HG02610 (cell line): ENCODE measurements around the gene MACROD1.

ENCODE experiments used
- ATAC-seq: cut with Tn5 transposase; IDR thresholded peaks from one replicate; pipeline ENCODE4 v1.9.1; 2021; ENCODE audit warnings: mild to moderate bottlenecking, moderate library complexity; ENCODE audit not compliant: unreplicated experiment

The MACROD1 gene, protein sequence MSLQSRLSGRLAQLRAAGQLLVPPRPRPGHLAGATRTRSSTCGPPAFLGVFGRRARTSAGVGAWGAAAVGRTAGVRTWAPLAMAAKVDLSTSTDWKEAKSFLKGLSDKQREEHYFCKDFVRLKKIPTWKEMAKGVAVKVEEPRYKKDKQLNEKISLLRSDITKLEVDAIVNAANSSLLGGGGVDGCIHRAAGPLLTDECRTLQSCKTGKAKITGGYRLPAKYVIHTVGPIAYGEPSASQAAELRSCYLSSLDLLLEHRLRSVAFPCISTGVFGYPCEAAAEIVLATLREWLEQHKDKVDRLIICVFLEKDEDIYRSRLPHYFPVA

DNA sequence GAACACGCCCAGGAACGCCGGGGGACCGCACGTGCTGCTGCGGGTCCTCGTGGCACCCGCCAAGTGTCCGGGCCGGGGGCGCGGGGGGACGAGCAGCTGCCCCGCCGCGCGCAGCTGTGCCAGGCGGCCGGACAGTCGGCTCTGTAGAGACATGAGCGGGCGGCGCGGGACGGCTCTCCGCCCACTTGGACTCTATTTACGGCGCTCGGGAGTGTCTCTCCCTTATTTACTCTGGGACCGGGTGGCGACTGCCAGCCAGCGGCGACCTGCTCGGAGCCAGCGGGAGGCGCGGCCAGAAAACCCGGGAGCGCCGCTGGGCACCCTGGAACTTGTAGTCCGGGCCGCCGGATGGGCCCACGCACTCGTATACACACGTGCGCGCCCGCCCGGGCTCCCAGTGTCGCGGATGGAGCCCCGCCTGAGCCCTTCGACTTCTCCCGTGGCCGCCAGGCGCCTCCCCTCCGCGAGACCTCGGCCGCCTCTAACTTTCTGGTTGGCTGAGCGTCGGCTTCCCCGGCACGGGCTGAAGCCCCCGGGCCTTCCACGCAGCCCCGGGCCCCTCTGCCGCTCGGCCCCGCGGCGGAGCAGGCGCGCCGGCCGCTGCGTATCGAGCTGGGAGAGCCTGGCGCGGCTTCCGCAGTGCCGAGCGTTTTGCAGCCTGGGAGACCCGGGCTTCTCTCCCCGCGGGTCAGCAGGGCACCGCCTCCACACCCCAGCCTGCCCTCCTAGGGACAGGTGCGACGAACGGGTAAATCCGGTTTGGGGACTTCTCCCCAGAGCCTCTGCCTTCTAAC, at the start of gene MACROD1:
Gene MACROD1, minus strand, starts transcription at position 272 of the 794 bp plus-strand sequence. Its CDS starts 119 bp downstream, at position 153.
- peak; percentile 74 for ATAC-seq

DNA sequence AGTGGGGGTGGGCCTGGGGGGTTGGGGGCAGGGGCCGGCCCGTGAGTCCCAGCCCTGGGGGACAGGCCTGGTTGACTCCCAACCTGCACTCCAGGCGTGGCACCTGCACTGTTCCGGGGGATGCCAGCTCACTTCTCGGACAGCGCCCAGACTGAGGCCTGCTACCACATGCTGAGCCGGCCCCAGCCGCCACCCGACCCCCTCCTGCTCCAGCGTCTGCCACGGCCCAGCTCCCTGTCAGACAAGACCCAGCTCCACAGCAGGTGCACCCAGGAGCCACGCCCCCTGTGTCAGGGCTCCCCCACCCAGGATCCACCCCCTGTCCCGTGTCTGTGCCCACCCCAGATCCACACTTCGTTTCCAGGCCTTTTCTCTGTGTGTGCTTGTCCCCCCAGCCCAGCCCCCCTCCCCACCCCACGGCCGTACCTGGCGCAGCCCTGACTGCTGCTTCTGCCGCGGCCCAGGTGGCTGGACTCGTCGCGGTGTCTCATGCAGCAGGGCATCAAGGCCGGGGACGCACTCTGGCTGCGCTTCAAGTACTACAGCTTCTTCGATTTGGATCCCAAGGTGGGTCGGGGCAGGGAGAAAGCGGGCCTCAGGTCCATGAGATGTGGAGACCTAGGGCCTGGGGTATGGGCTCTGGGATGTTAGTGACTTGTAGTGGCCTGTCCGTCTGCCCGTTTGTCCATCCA, 45.4 kb upstream of the MACROD1 start:
- no peak for ATAC-seq

DNA sequence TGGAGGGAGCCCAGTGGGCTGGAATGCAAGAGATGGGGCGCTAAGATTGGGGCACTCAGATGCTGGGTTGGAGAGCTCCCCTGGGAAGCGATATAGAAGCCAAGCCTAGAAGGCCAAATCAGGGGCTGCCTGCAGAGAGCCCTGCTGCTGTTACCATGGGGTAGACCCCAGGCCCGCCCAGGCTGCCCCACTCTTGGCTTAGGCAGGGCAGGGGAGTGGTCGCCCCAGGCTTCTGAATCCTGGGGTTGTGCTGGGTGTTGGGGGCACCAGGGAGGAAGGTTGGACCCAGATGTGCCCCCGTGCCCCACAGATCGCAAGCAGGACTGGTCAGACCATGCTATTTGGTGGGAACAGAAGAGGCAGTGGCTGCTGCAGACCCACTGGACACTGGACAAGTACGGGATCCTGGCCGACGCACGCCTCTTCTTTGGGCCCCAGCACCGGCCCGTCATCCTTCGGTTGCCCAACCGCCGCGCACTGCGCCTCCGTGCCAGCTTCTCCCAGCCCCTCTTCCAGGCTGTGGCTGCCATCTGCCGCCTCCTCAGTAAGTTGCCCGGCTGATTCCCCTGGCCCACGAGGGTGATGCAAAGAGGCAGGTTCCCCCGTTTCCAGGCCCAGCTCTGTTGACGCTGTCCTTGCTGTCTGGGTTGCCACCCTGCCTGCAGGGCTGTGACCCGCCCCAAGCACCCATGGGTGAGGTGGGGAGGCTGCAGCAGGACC, 44.5 kb upstream of the MACROD1 start:
- ATAC-seq, result no peak

DNA sequence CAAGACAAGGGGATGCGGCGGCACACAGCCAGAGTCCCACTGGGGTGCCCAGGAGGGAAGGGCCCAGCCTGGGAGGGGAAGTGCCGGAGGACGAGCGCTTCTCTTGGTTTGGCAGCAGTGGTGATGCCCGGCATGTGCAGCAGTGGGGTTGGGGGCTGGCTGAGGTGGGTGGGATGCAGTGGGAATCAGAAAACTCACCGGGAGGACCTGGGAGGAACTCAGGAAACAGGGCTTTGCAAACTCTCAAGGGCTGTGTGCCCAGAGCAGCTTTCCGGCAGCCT, 43.6 kb upstream of the MACROD1 start:
- no peak for ATAC-seq

DNA sequence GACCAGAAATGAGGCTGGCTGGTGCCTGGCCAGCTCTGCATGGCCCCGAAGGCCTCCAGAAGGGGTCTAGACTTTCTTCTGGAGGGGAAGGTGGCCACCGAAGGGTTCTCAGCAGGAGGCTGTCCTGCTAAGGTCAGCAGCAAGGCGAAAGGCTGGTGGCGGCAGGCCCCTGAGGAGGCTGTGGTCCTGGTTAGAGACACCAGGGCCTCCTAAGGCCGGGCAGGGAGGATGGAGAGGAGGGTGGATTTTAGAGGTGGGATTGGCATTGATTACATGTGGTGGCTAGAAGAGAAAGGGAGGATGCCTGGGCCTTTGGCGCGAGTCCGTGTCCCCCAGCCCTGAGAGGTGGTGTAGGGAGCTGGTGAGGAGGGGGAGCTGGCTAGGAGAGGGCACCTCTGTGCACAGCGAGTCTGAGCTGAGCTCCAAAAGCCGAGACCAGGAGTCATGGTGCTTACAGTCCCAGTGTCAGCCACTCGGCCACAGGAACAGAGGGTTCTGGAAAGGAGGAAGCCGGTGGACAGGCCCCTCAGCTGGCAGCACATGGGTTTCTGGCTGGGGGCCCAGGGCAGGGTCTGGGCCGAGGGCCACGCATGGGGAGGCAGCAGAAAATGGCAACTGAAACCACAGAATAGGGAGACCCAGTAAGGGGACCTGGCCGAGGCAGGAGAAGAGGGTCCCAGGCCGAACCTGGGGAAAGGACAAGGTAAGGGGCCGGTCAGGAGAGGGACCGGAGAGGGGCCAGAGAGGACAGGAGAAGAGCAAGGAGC, 43.1 kb upstream of the MACROD1 start:
- ATAC-seq, result no peak

DNA sequence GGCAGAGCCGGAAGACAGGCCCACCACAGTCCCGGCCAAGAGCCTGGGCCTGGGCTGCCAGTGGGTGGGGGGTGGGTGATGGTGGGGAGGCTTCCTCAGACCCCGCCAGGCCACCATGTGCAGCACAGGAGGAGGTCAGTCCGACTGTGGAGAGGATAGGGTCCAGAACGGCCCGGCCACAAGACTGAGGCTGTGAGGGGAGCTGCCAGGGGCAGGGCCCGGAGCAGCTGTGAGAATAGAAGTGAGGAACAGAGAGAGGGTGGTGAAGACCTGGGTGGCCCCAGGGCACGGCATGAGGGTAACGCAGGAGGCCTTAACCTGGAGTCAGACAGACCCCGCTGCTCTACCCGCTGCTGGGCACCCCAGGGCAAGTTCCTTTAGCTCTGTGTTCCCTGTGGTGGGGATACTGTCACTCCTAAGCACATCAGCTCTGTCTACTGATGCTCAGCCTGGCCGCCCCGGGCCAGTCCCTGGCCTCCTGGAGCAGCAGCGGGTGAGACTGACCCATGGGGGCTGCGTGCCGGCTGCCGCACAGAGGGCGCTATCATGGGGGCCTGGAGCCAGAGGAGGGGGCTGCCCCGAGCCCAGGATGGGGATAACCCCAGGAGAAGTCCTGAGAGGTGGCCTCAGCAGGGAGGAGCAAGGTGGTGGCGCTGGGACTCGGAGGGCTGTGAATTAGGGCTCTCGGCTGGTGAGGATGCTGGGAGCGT, 42.3 kb upstream of the MACROD1 start:
- peak; percentile 6 for ATAC-seq

DNA sequence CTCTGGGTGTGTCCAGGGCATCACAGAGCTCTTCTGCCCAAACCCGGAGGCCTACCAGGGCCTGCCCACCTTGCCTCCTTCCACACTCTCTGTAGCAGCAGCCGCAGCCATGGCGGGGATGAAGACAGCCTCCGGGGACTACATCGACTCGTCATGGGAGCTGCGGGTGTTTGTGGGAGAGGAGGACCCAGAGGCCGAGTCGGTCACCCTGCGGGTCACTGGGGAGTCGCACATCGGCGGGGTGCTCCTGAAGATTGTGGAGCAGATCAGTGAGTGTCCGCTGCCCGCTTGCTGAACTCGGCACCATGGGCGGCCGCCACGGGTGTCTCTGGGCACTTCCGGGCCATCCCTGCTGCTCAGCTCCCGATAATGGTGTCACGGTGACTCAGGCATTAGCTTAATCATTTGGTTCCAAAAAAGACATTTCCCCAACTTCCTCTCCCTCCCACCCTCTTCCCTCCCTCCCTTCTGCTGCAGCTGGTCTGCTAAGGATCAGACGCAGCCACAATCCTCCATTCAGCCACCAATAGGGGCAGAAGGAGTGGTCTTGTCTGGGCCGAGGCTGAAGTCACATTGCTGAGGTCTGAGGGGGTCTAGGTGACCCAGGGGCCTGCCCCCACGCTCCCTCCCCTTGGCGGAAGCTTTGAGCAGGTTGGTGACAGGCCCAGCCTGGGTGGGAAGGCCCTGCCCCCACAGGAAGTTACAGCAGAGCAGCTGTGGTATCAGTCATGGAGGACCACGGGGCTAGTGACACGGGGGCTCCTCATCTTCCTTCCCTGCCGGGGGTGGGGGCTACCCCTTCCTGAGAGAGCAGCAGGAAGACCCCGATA, 41.6 kb upstream of the MACROD1 start:
- peak; percentile 61 for ATAC-seq

DNA sequence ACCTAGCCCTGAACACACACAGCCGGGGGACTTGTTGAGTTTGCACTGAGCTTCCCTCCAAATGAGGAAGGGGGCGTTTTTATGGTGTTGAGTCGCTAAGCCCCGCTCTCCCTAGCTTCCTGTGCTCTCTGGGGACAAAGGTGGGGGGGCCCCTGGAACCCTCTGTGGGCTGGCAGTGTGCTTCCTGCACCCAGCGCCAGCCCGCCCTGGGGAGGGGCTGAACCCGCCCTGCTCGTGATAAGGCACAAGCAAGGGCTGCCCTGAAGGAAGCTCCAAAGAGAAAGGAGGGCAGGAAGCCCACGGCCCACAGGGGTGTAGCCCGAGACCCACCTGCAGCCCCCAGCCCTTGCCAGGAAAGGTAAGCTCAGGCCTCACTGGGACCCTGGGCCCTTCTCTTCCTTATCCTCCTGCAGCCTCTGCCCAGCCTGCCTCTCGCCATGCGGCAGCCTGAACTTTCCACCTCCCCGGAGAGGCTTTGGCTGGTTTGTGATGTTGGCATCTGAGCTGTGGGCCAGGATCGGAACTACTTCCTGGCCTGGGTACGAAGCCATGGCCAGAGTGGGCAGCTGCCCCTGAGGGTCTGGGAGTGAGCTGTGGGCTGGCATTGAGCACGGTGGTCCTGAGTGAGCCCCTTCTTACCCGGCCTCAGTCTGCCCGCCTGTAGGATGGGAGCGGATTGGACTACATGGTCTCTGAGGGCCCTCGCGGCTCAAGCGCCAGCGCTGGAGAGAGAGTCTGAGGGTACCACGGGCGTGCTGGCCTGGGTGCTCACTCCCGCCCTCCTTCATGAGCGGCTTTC, 40.7 kb upstream of the MACROD1 start, which contains the start of gene FERMT3:
Gene FERMT3, plus strand, starts transcription at position 265 of the 799 bp plus-strand sequence. CDS start 644 bp downstream, outside the sequence.
- peak; percentile 37 for ATAC-seq

DNA sequence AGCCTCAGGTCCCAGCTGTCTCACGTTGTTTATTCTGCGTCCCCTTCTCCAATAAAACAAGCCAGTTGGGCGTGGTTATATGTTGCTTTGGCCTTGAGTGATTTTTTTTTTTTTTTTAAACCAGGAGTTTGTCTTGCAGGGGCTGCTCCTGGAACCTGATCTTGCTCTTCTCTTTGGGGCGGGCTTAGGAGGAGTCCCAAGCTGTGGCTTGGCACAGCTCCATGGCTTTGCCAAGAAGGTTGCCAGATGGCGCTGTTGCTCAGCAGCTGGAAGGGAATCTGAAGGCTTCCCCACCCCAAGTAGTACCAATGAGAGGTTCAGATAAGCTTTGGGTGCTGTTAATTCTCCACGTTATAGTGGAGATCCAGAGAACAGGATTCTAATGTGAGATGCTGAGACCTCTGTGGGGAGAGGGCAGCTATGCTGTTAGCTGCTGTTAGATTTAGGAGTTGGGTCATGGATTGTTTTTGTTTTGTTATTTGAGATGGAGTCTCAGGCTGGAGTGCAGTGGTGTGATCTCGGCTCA, 38.6 kb upstream of the MACROD1 start:
- ATAC-seq, result no peak

DNA sequence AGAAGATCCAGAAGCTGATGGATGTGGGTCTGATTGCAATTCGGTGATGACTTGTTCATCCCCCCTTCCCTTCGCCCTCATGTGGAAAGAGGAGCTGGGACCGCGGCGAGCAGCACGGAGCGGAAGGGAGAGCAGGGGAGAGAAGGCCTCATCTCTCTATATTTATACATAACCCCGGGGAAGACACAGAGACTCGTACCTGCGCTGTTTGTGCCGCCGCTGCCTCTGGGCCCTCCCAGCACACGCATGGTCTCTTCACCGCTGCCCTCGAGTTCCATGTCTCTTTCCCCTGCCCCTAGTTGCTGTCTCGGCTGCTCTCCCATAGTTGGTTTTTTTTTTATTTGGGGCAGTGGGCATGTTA, 38.1 kb upstream of the MACROD1 start:
- ATAC-seq, result no peak

DNA sequence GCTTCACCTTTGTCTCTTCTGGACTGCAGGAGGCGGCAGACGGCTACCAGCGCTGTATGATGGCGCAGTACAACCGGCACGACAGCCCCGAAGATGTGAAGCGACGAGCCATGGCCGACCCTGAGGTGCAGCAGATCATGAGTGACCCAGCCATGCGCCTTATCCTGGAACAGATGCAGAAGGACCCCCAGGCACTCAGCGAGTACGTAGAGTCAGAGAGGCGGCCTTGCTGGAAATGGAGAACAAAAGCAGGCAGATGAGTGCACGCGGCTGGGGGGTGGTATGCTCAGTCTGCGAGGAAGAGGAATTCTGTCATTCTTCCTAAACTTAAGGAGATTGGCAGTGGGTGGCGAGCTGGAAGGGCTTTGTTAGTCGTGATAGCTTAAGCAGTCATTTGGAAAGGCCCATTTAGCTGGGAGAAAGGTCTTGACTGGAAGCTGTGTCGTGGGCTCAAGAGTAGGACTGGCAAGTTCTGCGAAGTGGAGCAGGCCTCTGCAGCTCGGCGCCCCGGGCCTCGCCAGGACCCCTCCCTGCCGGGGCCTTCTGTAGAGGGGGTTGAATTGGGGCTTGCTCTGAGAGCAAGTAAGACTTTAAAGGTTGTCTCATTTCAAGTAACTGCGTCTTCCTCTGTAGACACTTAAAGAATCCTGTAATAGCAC, 37.6 kb upstream of the MACROD1 start:
- ATAC-seq, result no peak

DNA sequence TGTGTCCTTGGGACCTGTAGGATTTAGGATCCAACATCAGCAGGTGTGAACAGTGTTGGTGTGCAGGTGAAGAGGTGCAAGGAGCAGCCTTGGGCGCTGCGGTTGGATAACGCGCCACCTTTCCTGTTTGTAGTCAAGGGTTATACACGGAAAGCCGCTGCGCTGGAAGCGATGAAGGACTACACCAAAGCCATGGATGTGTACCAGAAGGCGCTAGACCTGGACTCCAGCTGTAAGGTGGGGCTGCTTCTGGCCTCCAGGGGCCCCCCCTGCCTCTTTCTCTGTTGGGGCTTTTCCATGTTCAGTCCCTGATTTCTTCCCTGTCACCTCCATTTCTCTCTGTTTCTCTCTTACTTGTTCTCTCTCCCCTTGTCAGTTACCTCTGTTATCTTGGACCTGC, 37.1 kb upstream of the MACROD1 start:
- ATAC-seq, result no peak

DNA sequence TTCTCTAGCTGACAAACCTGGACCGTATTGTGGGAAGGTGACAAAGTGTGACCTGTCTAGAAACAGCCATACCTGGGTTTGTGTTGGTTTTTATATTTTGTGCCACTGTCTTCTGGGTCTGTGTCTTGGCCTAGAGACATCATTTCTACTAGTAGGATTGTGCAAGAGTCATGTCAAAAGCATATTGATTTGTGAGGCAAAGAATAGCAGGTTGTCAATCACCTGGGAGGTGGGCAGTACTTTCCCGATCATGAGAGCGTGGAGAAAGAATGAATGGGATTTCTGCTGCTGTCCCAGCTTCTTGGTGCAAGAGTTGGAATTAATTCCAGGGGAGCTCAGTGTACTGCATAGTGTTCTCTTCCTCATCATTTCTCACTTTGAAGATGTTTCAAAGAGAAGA, 35.6 kb upstream of the MACROD1 start:
- no peak for ATAC-seq

DNA sequence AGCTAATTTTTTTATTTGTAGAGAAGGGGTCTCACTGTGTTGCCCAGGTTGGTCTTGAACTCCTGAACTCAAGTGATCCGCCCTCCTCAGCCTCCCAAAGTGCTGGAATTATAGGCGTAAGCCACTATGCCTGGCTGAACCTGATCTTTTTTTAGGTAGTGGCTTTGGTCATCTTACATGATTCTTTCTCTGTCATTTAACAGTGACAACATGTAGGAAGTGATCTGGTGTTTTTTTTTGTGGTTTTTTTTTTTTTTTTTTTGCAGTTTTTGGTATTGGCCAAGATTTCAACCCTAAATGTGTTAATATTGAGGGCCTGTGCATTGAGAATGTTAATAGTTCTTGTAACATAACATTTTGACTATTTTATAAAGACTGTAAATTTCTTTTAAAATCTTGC, 32.6 kb upstream of the MACROD1 start:
- no peak for ATAC-seq

DNA sequence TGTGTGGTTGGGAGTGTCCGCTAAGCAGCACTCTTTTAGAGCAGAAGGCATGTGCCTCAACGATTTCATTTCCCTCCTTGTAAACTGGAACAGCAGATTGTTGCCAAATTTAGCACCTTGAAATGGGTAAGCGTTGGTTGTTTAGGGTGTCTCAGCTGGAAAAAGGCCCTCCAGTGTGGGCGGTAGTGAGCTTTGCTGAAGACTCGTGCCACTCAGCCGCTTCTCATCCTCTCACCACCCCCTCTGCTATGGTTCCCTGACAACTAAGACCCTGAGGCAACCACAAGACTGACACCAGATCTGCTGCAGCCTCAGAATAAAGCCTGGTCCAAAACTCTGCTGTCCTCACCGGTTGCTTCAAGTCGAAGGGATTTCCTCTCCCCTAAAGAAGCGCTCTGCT, 30.7 kb upstream of the MACROD1 start:
- ATAC-seq, result no peak

DNA sequence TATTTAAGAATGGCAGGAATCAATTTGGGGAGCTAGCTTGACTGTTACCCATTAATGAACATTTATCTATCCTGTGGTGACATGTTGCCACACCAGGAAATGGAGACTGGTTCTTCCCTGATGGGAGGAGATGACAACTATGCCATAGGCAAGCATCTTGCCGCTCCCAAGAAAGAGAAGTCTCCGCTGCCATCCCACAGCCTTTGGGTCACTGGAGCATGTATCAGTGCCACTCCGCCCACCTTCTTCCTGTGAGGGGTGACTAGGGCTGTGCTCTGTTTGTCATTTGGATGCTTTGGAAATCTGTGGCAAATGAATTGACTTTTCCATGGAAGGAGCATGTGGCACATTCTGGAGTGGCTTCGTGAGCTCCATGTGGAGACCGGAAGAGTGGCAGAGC, 26.5 kb upstream of the MACROD1 start:
- ATAC-seq, result no peak

DNA sequence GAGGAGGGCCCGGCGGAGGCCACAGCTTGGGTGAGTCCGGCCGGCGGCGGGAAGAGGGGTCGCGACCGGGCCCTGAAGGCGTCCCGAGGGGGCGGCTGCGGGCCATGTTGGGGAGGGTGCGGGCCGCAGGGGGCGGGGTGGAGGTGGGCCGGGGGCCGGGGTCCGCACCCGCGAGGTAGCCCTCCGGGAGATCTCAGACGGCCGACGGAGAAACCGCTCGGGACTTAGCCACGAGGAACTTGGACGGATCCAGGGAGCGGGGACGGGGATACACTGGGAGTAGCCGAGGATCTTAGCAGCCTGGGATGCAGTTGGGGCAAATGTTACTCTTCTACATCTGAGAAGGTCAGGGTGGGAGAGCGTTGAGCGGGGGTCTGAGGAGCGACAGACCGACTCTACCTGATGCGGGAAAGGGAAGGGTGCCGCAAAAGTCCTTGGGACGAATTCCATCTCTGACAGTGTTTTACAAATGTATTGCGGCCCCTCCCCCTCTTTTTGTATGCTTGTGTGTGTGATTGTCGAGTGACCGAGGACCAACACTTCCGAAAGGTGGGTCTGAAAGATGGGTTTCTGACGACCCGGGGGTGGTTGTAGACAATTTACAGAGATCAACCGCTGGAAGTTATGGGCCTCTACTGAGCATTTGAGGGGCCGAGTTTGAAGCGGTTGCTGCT, 20.7 kb upstream of the MACROD1 start:
- ATAC-seq, result no peak
